Cerebellar cortex (tissue), 1 donor: ENCODE measurements around the gene GLIS1.
A peak's percentile ranks its signal among the peaks of the same experiment; 100 is the strongest.

Experiments
- DNase-seq: peaks from one replicate; pipeline ENCODE4 v3.0.0-alpha.2; 2015; ENCODE audit warnings: low spot score

GLIS1 gene

GRCh38 chr1:53485478-53486394, 253.2 kb downstream of the GLIS1 start:
- peak; percentile 77 for DNase-seq

- no peak for DNase-seq
Measured at GRCh38 chr1:53484705-53485477, 254.1 kb downstream of the GLIS1 start.

GRCh38 chr1:53483656-53484055, 255.3 kb downstream of the GLIS1 start:
- DNase-seq = no peak

- no peak for DNase-seq
Measured at GRCh38 chr1:53483170-53483569, 255.8 kb downstream of the GLIS1 start.

GRCh38 chr1:53482441-53483153, 256.4 kb downstream of the GLIS1 start:
- DNase-seq = no peak

- no peak for DNase-seq
Measured at GRCh38 chr1:53481456-53481855, 257.5 kb downstream of the GLIS1 start.

GRCh38 chr1:53480678-53481077, 258.3 kb downstream of the GLIS1 start:
- DNase-seq = no peak

- DNase-seq = no peak
Measured at GRCh38 chr1:53478502-53478818, 260.5 kb downstream of the GLIS1 start.

GRCh38 chr1:53477651-53478501, 261.1 kb downstream of the GLIS1 start:
- DNase-seq = peak; percentile 31

- no peak for DNase-seq
Measured at GRCh38 chr1:53476579-53476978, 262.4 kb downstream of the GLIS1 start.

GRCh38 chr1:53475664-53476063, 263.3 kb downstream of the GLIS1 start:
- DNase-seq = no peak

GRCh38 chr1:53473463-53473862, 265.5 kb downstream of the GLIS1 start:
- no peak for DNase-seq

- DNase-seq = no peak
Measured at GRCh38 chr1:53471000-53471399, 268.0 kb downstream of the GLIS1 start.

GRCh38 chr1:53470584-53470983, 268.4 kb downstream of the GLIS1 start:
- no peak for DNase-seq

GRCh38 chr1:53470155-53470554, 268.8 kb downstream of the GLIS1 start:
- DNase-seq = peak; percentile 38

- DNase-seq = no peak
Measured at GRCh38 chr1:53469373-53469772, 269.6 kb downstream of the GLIS1 start.

- DNase-seq = no peak
Measured at GRCh38 chr1:53468374-53468773, 270.6 kb downstream of the GLIS1 start.

GRCh38 chr1:53467391-53467790, 271.6 kb downstream of the GLIS1 start:
- DNase-seq = no peak

- DNase-seq = no peak
Measured at GRCh38 chr1:53465023-53465957, 273.7 kb downstream of the GLIS1 start.
